Tibial nerve (tissue), 4 donors: ENCODE measurements around the gene RRAS2.

ENCODE experiments used
- EP300 ChIP-seq, 2 donors: sonication (generic); formaldehyde crosslinking; IDR thresholded peaks; one replicate each; pipeline ENCODE4 v1.6.1; 2017; ENCODE audit warnings: antibody characterized with exemption in 2 of 2, mild to moderate bottlenecking in 1 of 2
- POLR2A ChIP-seq, 2 donors: fragments of 450-650 bp; IDR thresholded peaks; one replicate each; pipeline ENCODE4 v1.6.1; 2017; ENCODE audit warnings: antibody characterized with exemption in 2 of 2, mild to moderate bottlenecking in 2 of 2, moderate library complexity in 2 of 2
- TF ChIP-seq, protein P1 (sequence below), 5 experiments: fragments of 200-600 bp in 3 of 5; fragments of 450-650 bp in 2 of 5; sonication (generic) in 3 of 5; IDR thresholded peaks; one replicate each; pipeline ENCODE4 v1.5.1; 2016 to 2019; ENCODE audit warnings: antibody characterized with exemption in 5 of 5, mild to moderate bottlenecking in 3 of 5, moderate library complexity in 2 of 5

DNA sequence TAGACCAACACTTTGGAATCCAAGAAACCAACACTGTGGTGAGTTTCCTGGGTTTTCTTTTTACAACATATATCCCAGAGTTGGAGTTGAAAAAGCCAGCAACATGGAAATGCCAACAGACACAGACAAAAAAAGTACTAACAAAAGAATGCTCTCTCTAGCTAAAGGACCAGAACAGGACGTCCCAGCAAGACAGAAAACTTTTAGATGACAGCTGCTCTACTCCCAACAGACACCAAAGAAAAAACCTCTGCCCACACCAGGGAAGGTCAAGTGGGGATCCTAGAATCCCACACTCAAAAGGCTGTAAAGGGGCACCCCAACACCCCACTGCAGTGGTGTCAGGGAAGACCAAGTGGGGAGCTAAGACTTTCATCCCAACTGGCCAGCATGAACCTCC is 23.3 kb downstream of the RRAS2 start:
- TF ChIP-seq, protein P1, sequence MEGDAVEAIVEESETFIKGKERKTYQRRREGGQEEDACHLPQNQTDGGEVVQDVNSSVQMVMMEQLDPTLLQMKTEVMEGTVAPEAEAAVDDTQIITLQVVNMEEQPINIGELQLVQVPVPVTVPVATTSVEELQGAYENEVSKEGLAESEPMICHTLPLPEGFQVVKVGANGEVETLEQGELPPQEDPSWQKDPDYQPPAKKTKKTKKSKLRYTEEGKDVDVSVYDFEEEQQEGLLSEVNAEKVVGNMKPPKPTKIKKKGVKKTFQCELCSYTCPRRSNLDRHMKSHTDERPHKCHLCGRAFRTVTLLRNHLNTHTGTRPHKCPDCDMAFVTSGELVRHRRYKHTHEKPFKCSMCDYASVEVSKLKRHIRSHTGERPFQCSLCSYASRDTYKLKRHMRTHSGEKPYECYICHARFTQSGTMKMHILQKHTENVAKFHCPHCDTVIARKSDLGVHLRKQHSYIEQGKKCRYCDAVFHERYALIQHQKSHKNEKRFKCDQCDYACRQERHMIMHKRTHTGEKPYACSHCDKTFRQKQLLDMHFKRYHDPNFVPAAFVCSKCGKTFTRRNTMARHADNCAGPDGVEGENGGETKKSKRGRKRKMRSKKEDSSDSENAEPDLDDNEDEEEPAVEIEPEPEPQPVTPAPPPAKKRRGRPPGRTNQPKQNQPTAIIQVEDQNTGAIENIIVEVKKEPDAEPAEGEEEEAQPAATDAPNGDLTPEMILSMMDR (IDR thresholded peaks at IDR 0.05): no peak
- TF ChIP-seq EP300 (IDR thresholded peaks at IDR 0.05) (no peak), POLR2A (IDR thresholded peaks at IDR 0.05) (no peak)
